Measurements from ENCODE around the gene PRDX1.
"Not testable (repeated sequence)": the region's sequence is repeated elsewhere in the genome, so short reads cannot be mapped to it uniquely, and the experiment has no call there.

DNA sequence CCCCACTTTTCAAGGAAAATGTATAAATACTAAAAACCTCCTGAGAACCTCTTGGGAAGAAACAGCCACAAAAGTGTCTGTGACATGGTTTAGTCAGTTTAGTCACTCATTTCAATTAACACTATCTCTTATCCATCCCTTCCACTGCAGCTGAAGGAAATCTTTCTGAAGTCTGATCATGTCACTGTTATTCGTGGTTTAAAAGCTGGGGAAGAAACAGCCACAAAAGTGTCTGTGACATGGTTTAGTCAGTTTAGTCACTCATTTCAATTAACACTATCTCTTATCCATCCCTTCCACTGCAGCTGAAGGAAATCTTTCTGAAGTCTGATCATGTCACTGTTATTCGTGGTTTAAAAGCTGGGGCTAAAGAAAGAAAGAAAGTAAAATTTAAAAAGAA lies 1.8 kb upstream of the PRDX1 start:
- TF ChIP-seq, protein P1, sequence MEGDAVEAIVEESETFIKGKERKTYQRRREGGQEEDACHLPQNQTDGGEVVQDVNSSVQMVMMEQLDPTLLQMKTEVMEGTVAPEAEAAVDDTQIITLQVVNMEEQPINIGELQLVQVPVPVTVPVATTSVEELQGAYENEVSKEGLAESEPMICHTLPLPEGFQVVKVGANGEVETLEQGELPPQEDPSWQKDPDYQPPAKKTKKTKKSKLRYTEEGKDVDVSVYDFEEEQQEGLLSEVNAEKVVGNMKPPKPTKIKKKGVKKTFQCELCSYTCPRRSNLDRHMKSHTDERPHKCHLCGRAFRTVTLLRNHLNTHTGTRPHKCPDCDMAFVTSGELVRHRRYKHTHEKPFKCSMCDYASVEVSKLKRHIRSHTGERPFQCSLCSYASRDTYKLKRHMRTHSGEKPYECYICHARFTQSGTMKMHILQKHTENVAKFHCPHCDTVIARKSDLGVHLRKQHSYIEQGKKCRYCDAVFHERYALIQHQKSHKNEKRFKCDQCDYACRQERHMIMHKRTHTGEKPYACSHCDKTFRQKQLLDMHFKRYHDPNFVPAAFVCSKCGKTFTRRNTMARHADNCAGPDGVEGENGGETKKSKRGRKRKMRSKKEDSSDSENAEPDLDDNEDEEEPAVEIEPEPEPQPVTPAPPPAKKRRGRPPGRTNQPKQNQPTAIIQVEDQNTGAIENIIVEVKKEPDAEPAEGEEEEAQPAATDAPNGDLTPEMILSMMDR (conservative IDR thresholded peaks at IDR 0.05; ENCODE audit: low read depth, low read length): not testable (repeated sequence)
- TF ChIP-seq EZH2 (IDR thresholded peaks at IDR 0.05; ENCODE audit: borderline replicate concordance, low read depth, low read length, poor library complexity, severe bottlenecking): not testable (repeated sequence)

All from A673 (cell line).